SW 1271 (cell line): Measurements from ENCODE around the gene CBFA2T3.
"Not testable (repeated sequence)": the region's sequence is repeated elsewhere in the genome, so short reads cannot be mapped to it uniquely, and the experiment has no call there.

ENCODE experiments used
- DNase-seq, 2 experiments: peaks; one replicate each; lab custom pipeline; 2025; lab: John Stamatoyannopoulos, UW

The CBFA2T3 gene

DNA sequence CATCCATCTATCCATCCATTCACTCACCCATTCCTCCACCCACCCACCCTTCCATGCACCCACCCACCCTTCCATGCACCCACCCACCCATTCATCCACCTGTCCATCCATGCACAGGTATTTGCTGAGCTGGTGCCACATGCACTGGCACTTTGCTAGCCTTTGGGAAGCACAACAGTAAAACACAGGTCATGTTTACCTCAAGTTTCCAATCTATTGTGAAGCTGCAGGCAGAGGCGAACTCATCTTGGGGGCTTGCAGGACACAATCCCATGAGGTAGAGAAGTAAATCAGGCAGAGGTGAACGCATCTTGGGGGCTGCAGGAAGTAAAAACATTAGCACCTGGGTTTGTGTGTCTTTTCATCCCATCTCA lies 35.6 kb upstream of the CBFA2T3 start:
- DNase-seq = no peak

DNA sequence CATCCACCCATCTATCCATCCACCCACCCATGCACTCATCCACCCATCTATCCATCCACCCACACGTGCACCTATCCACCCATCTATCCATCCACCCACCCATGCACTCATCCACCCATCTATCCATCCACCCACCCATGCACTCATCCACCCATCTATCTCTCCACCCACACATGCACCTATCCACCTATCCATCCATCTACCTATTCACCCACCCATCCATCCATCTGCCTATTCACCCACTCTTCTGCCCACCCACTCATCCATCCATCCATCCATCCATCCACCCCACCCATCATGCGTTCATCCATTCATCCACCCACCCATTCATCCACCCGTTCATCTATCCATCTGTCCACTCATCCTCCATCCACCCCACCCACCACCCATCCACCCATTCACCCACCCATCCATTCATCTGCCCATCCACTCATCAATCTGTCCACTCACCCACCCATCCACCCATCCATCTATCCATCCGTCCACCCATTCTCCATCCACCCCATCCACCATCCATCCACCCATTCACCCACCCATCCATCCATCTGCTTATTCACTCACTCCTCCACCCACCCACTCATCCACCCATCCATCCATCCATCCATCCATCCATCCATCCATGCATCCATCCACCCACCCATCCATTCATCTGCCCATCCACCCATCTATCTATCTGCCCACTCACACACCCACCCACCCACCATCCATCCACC lies 35.1 kb upstream of the CBFA2T3 start:
- no peak for DNase-seq

DNA sequence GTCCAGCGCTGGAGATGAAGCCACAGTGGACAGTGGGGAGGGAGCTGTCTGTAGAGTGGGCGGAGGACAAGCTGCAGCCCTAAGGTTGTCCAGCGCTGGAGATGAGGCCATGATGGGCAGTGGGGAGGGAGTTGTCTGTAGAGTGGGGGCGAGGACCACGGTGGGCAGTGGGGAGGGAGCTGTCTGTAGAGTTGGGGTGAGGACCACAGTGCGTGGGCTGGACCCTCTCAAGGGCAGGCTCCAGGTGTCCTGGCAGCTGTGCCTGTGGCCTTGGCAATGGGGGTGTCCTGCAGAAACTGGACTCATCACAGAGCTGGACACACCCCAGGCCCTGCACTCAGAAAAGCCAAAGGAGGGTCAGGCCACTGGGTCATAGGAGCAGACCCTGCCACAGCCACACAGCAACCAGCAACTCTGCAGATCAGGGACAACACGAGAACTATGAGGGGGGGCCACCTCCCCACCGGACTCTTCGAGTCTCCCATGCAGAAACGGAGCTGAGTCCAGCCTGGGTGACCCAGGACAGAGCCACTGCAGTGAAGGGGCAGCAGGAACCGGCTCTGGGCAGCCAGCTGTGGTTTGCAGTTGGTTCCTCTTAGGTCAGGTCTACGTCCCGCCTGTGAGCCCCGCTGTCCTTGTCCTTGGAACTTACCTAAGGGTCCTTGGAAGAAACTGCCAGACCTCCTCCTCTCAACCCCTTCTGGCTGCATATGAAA lies 33.4 kb upstream of the CBFA2T3 start:
- no peak for DNase-seq

DNA sequence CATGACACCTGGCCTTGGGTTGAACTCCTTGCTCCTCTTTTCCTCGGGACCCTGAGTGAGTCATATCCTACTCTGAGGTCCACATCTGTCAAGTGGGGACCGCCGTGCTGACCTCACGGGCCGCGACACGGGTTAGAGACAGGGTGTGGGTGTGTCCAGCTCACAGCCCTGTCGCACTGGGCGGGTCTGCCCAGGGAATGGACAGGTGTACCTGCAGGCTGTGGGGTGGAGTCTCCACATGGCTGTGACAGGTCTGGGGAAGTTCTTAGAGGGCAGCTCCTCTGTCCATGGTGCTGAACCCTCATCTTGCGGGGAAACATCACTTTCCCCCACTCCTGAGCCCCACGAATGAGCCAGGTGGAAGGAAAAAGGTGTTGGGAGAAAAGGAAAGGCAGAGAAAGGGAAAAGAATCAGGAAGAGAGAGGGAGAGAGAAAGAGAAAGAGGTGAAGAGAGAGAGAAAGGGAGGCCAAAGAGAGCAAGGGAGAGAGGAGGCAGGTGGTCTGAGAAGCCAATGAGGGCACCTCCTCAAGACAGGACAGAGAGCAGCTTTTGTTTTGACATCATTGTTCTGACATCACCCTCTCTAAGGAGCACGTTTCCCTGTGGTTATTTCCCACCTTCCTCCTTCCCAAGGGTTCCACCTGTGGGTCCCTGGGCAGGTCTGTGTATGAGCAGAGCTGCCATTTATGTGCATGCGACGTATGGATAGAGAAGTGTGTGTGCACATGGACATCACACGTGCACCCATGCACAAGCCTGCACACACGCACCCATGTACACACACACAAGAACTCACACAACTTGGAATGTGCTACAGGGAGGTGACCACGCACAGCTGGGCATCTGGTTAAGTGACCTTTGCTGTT lies 32.6 kb upstream of the CBFA2T3 start:
- no peak for DNase-seq

DNA sequence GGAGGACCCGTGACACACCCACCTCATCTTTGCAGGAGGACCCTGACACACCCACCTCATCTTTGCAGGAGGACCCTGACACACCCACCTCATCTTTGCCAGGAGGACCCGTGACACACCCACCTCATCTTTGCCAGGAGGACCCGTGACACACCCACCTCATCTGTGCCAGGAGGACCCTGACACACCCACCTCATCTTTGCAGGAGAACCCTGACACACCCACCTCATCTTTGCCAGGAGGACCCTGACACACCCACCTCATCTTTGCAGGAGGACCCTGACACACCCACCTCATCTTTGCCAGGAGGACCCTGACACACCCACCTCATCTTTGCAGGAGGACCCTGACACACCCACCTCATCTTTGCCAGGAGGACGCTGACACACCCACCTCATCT lies 31.8 kb upstream of the CBFA2T3 start:
- not testable (repeated sequence) for DNase-seq

DNA sequence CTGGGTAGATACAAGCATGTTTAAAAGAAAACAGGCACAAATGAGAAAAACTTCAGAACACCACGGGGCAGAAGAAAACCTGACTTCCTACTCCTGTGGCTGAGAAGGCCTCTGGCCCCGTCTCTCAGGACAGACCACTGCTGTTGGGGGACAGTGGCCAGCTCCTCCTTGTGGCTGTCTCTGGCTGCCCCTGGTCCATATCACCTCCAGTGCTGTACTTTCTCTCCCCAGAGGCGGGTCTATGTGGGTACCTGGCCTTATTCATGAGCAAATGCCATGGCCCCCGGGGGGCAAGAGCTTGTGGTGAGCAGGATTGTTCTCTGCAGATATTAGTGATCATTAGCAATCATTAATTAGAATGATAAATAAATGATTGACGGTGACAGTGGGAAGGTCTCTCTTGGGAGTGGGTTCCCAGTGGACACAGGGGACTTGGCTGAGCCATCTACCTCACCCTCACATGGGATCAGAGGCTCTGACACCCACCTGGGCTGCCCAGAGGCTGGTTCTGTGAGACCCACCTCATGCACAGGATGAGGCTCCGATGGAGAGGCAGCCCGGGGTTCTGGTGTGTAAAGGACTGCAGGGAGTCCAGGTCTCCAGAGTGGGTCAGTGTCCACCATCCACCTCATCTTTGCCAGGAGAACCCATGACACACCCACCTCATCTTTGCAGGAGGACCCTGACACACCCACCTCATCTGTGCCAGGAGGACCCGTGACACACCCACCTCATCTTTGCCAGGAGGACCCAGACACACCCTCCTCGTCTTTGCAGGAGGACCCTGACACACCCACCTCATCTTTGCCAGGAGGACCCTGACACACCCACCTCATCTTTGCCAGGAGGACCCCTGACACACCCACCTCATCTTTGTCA lies 30.6 kb upstream of the CBFA2T3 start:
- DNase-seq = no peak

DNA sequence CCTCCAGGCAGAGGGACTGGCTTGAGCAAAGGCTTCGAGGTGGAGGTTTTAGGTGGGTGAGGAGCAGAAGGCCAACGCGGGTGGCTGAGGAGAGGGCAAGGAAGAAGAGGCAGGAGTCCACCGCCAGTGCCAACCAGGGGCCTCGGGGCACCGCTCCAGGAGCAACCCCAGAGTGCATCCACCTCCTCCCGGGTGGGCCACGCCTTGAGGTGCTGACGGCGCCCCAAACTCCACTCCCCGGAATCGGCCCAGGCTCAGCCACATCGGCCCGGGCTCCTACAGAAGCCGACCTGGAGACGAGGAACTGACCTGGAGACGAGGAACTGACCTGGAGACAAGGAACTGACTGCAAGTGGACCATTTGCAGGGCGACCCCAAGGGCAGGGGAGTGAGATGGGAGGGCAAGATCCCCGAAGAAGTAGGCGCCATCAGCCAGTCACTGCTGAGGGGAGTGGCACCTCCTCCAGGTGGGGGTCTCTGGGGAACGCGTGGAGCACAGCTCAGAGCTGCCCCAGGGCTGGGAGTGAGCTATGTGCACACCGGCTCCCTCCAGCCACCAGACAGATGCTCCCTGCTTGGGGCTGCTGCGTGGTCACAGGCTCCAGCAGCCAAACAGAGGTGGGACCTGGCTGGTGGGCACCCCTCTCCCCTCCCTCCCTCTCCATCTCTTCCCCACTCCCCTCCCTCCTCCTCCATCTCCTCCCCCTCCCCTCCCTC lies 29.2 kb upstream of the CBFA2T3 start:
- DNase-seq = no peak

DNA sequence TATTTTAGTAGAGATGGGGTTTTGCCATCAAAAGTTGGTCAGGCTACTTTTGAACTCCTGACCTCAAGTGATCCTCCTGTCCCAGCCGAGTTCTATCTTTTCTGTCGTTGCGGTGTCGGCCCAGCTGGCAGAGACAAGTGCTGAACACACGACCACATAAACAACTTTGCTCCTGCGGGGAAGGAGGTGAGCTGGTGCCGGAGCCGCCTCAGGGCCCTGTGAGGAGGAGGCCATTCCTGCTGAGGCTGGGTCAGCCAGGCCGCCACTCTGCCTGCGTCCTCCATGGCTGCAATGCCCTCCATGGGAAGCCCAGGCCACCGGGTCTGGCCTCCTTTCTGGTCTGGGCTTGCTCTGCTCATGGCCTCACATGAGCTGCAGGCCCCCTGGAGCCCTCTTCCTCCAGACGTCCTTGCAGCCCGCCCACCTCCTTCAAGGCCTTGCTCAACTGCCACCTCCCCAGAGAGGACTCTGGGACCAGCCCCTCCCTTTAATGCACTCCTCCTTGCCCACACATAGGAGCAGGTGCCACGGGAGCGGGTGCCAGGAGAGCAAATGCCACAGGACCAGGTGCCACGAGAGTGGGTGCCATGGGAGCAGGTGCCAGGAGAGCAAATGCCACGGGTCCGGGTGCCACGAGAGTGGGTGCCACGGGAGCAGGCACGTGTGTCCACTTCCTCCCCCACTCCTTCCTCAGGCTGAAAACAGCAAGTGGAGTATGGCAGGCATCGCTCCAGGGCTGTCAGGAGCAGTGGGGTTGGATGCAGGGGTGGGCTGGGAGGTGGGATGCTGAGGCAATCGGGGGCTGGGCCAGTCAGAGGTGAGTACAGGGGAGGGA lies 28.4 kb upstream of the CBFA2T3 start:
- no peak for DNase-seq

DNA sequence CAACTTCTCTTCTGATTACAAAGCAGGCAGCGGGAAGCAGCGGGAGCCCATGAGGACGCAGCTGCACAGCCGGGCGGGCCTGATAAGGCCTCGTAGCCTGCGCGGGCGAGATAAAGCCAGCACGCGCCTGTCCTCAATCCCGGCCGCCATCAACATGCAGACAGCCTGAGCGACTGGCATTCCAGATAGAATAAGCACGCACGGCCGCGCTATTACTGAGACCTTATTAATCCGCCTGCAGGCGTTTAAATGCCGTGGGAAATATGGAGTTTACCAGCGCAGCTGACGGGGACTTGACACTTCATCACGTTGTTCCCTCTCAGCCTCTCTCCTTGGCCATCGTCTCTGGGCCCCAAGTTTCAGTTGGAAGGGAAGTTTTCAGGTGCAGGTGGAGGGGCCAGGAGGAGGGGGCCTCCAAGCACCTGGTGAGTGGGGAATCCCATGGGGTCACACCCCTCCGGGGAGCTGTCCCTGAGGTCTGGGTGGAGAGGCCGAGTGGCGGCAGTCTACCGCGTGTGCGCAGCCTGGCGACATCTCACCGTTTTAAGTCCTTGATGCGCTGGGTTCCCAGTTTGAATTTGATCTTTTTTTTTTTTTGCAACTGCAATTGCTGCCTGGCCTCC lies 27.3 kb upstream of the CBFA2T3 start:
- no peak for DNase-seq

DNA sequence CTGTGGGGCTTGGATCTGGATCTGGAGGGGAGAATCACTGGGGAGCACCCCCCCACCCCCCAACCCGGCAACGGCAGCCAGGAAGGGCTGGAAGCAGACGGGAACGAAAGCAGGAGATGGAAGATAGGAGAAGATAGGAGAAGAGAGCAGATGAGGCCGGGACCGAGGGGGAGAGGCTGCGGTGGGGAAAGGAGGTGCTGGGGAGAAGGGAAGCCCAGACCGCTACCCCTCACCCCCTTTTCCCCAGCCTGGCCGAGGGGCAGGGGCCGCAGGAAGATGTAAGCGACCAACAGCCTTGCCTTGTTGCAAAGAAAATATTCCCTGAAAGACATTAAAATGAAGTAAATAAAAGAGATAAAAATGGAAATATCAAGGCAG lies 26.8 kb upstream of the CBFA2T3 start:
- no peak for DNase-seq

DNA sequence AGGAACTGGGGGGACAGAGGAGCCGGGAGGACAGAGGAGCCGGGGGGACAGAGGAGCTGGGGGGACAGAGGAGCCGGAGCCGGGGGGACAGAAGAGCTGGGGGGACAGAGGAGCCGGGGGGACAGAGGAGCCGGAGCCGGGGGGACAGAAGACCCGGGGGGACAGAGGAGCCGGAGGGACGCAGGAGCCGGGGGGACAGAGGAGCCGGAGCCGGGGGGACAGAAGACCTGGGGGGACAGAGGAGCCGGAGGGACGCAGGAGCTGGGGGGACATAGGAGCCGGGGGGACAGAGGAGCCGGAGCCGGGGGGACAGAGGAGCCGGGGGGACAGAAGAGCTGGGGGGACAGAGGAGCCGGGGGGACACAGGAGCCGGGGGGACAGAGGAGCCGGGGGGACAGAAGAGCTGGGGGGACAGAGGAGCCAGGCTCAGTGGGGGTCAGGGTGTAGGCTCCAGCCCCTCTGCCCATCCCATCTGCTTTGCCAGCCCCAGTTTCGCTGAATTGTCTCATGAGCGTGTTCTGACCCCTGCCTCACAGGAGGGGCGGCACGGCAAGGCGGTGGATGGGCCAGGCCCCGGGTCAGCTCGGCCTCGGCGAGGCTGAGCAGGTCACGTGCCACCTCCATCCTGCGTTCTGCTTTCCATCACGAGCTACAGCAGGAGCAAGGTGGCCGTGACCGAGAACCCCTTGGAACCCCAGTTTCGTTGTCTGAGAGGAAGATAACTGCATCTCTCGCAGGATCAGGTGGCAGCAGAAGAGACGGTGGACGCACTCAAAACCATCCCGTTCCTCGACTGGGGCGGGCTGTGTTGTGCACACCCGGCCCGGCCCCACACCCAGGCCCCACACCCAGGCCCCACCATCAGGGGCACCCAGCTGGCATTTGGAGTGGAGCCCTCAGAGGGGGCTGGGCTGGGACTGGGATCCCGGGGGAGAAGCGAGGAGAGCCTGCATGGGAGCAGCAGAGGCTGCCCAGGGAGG lies 26.1 kb upstream of the CBFA2T3 start:
- DNase-seq = peak; percentile 33 to 55

DNA sequence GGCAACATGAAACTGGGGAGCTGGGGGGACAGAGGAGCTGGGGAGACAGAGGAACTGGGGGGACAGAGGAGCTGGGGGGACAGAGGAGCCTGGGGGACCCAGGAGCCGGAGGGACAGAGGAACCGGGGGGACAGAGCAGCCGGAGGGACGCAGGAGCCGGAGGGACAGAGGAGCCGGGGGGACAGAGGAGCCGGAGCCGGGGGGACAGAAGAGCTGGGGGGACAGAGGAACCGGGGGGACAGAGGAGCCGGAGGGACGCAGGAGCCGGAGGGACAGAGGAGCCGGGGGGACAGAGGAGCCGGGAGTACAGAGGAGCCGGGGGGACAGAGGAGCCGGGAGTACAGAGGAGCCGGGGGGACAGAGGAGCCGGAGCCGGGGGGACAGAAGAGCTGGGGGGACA lies 25.1 kb upstream of the CBFA2T3 start:
- DNase-seq = peak in 1 of 2 experiments; percentile 44

DNA sequence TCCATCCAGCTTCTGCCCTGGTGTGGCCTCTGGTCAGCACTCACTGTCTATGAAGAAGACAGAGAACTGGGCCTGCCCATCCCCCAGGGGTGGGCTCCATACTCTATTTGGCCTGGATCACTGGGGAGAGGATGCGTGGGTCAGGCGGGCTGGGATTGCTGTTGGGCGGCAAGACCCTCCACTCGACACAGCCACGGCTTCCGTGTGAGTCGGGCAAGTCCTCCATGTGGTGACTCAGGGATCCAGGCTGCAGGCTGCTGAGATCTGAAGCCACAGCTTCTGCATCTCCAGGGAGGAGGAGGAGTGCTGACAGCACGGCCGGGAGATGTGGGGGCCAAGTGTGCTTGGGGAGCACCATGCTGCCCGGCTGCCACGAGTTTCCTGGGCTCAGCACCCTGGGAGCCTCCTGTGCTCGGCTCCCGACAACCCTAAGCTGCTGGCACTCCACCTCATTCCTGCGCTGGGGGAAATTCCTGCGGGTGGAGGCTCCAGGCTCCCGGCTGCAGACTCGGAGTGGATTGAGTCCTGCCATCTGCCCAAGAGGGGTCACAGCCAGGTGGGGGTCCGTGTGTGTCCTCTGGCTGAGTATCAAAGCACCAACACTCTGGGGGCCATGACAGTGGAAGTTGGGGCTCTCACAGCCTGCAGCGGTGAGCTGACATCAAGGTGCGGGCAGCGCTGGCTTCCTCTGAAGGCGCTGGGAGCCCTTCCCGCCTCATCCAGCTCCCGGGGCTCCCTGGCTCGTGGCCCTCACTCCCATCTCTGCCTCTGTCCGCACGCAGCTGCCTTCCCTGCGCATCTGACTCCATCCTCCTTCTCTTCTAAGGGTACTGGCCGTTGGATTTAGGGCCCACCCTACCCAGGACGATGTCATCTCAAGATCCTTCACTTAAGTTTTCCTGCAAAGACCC lies 24.4 kb upstream of the CBFA2T3 start:
- DNase-seq = no peak

DNA sequence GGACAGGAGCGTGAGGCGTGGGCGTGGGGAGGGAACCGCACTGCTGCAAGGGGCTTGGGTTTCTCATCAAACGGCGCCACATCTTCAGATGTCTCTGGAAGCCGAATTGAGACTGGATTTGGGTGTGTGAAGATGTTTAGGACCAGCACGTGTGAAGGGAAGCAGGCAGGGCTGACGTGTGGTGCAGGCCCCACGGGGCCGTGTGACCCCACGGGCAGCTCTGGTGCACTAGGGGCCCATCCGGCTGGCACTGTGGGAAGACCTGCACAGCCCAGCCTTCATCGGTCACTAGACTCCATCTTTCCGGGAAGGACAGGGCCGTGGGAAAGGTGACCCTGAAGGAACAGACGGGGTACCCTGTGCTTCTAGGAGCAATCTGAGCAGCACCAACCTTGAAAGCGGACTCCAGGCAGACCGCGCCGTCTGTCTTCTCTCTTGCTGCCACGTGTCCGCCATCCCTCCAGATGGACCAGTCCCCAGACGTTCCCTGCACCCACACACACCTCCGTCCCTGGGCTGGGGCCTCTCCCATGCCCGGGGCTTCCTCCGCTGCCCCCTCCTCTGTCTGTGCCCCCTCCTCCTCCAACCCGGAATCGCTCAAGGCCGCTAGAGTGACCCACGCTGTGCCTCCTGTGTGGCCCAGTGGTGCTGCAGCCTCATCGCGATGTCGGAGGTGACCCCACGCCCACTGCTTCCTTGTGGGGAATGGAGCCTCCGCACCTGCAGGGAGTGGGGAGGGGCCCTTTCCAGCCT lies 23.4 kb upstream of the CBFA2T3 start:
- DNase-seq = no peak

DNA sequence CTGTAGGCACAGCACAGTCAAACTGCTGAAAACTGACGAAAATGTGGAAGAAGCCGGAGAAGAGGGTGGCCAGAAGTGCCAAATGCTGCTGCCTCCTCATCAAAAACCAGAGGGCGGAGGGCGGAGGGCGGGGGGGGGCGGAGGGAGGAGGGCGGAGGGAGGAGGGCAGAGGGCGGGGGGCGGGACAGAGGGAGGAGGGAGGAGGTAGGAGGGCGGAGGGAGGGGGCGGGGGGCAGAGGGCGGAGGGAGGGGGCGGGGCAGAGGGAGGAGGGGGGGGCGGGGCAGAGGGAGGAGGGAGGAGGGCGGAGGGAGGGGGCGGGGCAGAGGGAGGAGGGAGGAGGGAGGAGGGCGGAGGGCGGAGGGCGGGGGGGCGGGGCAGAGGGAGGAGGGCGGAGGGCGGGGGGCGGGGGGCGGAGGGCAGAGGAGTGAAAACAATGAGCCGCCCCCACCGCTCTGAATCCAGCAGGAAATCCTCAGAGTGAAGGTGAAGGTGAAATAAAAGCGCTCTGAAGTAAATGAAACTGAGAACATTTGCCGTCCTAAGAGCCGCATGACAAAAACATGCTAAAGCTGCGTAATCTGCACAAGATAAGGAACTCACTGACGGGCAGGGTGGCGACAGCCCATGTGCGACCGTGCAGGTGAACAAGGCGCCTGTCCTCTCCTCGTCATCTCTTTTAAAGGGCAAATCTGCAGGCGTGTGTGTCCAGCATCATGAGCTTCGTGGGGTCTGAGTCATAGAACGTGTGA lies 22.6 kb upstream of the CBFA2T3 start:
- DNase-seq = no peak
